GM23338 (cell line): Measurements from ENCODE around the gene CCDC92. TPM values are rescaled to one million over a fixed set of nuclear protein-coding genes. Genes with fewer than 3 reads are reported as not detected.

Source experiments
- ATAC-seq: fragments of 200-7000 bp; cut with Tn5 transposase; 3 replicates; pipeline ENCODE4 v1.9.1; 2020
- DNase-seq: peaks from one replicate; pipeline ENCODE4 v3.0.0-alpha.2; 2015; ENCODE audit warnings: low spot score
- H2AFZ ChIP-seq: fragments of 200-600 bp; sonication (generic); 2 replicates; pipeline ENCODE4 v1.8.0; 2016; ENCODE audit warnings: antibody characterized with exemption, mild to moderate bottlenecking, moderate library complexity
- H3F3A ChIP-seq: fragments of 200-600 bp; sonication (generic); replicated peaks from 2 replicates; pipeline ENCODE4 v1.8.0; 2017; ENCODE audit warnings: antibody characterized with exemption, mixed run types, low read depth
- H3K27ac ChIP-seq: fragments of 200-600 bp; sonication (generic); 2 replicates; pipeline ENCODE4 v1.6.1; 2016; ENCODE audit warnings: low read depth
- H3K27me3 ChIP-seq: fragments of 200-600 bp; sonication (generic); 2 replicates; pipeline ENCODE4 v1.8.0; 2016; ENCODE audit warnings: mild to moderate bottlenecking, mixed run types, moderate library complexity; ENCODE audit not compliant: insufficient read depth
- H3K36me3 ChIP-seq: fragments of 200-600 bp; sonication (generic); 2 replicates; pipeline ENCODE4 v1.8.0; 2016; ENCODE audit warnings: mild to moderate bottlenecking; ENCODE audit not compliant: insufficient read depth
- H3K4me1 ChIP-seq: fragments of 200-600 bp; sonication (generic); 2 replicates; pipeline ENCODE4 v1.8.0; 2016; ENCODE audit warnings: mild to moderate bottlenecking, moderate library complexity; ENCODE audit not compliant: insufficient read depth
- H3K4me2 ChIP-seq: fragments of 200-600 bp; sonication (generic); 2 replicates; pipeline ENCODE4 v1.7.1; 2017; ENCODE audit warnings: mixed run types
- H3K4me3 ChIP-seq: fragments of 200-600 bp; sonication (generic); 2 replicates; pipeline ENCODE4 v1.6.1; 2016; ENCODE audit warnings: mixed run types
- H3K79me2 ChIP-seq: fragments of 200-600 bp; sonication (generic); replicated peaks from 2 replicates; pipeline ENCODE4 v1.8.0; 2017; ENCODE audit warnings: mild to moderate bottlenecking; ENCODE audit not compliant: insufficient read depth
- H3K9me2 ChIP-seq: fragments of 200-600 bp; sonication (generic); 2 replicates; pipeline ENCODE4 v1.8.0; 2017; ENCODE audit not compliant: insufficient read depth
- H4K20me1 ChIP-seq: fragments of 200-600 bp; sonication (generic); replicated peaks from 2 replicates; pipeline ENCODE4 v1.8.0; 2017; ENCODE audit warnings: mild to moderate bottlenecking; ENCODE audit not compliant: insufficient read depth
- H3K27ac Mint-ChIP-seq: 2 replicates; pipeline ENCODE4 v1.8.0; 2020; ENCODE audit warnings: inconsistent platforms, mild to moderate bottlenecking, moderate library complexity, mixed read lengths
- H3K27me3 Mint-ChIP-seq: 3 replicates; pipeline ENCODE4 v1.8.0; 2022; ENCODE audit warnings: low read depth, mild to moderate bottlenecking, moderate library complexity, mixed read lengths, inconsistent platforms; ENCODE audit not compliant: insufficient read depth, poor library complexity
- H3K36me3 Mint-ChIP-seq: 3 replicates; pipeline ENCODE4 v1.8.0; 2021; ENCODE audit warnings: low read depth, mild to moderate bottlenecking, inconsistent platforms, moderate library complexity, mixed read lengths
- H3K4me1 Mint-ChIP-seq: 3 replicates; pipeline ENCODE4 v1.8.0; 2020; ENCODE audit warnings: mild to moderate bottlenecking, inconsistent platforms, mixed read lengths
- H3K4me3 Mint-ChIP-seq: 3 replicates; pipeline ENCODE4 v1.8.0; 2021; ENCODE audit warnings: moderate library complexity, mild to moderate bottlenecking, inconsistent platforms, mixed read lengths
- H3K9me3 Mint-ChIP-seq: 3 replicates; pipeline ENCODE4 v1.8.0; 2020; ENCODE audit warnings: moderate library complexity, mild to moderate bottlenecking, inconsistent platforms, mixed read lengths
- CREB1 ChIP-seq: fragments of 250-450 bp; sonication (Bioruptor Pico); IDR thresholded peaks from 2 replicates; pipeline ENCODE4 v1.5.0; 2020; ENCODE audit warnings: low read depth, mild to moderate bottlenecking, moderate library complexity
- CTCF ChIP-seq, 2 experiments: fragments of 200-600 bp in 1 of 2; sonication (generic) in 1 of 2; conservative IDR thresholded peaks; 2 replicates each; pipeline versions ENCODE4 v1.5.1 to v1.6.1; 2016 to 2017; ENCODE audit warnings: antibody characterized with exemption in 2 of 2, low read depth in 2 of 2, mild to moderate bottlenecking in 2 of 2, moderate library complexity in 1 of 2
- EZH2 ChIP-seq: fragments of 200-600 bp; sonication (generic); IDR thresholded peaks from one replicate; pipeline ENCODE4 v1.8.0; 2017; ENCODE audit warnings: antibody characterized with exemption, mild to moderate bottlenecking, low read depth; ENCODE audit not compliant: unreplicated experiment
- EZH2phosphoT487 ChIP-seq: fragments of 200-600 bp; sonication (generic); IDR thresholded peaks from one replicate; pipeline ENCODE4 v1.8.1; 2018; ENCODE audit warnings: antibody characterized with exemption; ENCODE audit not compliant: unreplicated experiment
- JUNB ChIP-seq: IDR thresholded peaks from one replicate; pipeline ENCODE4 v1.6.1; 2016; ENCODE audit warnings: antibody characterized with exemption; ENCODE audit not compliant: unreplicated experiment
- NANOG ChIP-seq: IDR thresholded peaks from 2 replicates; pipeline ENCODE4 v1.6.1; 2016; ENCODE audit warnings: antibody characterized with exemption, borderline replicate concordance
- POLR2AphosphoS5 ChIP-seq: IDR thresholded peaks from 2 replicates; pipeline ENCODE4 v1.6.1; 2016; ENCODE audit warnings: antibody characterized with exemption, low read depth
- STAT1 ChIP-seq: IDR thresholded peaks from one replicate; pipeline ENCODE4 v1.6.1; 2016; ENCODE audit warnings: antibody characterized with exemption; ENCODE audit not compliant: unreplicated experiment
- ZNF114 ChIP-seq: fragments of 250-450 bp; sonication (Bioruptor Pico); IDR thresholded peaks from 2 replicates; pipeline ENCODE4 v1.5.0; 2020; ENCODE audit warnings: mild to moderate bottlenecking, moderate library complexity
- ZNF331 ChIP-seq: fragments of 250-450 bp; sonication (Bioruptor Pico); IDR thresholded peaks from 2 replicates; pipeline ENCODE4 v1.5.0; 2020; ENCODE audit warnings: low read depth, mild to moderate bottlenecking, moderate library complexity
- polyA plus RNA-seq: library from polyadenylated mRNA; unstranded; fragments of >200 nt; fragmentation: Nextera tagmentation; extraction: Ambion mirVana; gene quantifications from 2 replicates; pipeline ENCODE4 v1.2.1, GENCODE V29; 2016
- total RNA-seq: library from RNA; depleted of rRNA; stranded (reverse); fragments of >200 nt; shearing (Covaris generic); gene quantifications from 2 replicates; pipeline ENCODE4 v1.2.3, GENCODE V29; 2014
- TF ChIP-seq, protein P1 (sequence below): fragments of 250-450 bp; sonication (Bioruptor Pico); IDR thresholded peaks from 2 replicates; pipeline ENCODE4 v1.5.0; 2020; ENCODE audit warnings: mild to moderate bottlenecking, moderate library complexity

The CCDC92 gene
- total and polyA plus RNA-seq, 2 experiments from 2014 or later, result 0.08 to 0.31 TPM

DNA sequence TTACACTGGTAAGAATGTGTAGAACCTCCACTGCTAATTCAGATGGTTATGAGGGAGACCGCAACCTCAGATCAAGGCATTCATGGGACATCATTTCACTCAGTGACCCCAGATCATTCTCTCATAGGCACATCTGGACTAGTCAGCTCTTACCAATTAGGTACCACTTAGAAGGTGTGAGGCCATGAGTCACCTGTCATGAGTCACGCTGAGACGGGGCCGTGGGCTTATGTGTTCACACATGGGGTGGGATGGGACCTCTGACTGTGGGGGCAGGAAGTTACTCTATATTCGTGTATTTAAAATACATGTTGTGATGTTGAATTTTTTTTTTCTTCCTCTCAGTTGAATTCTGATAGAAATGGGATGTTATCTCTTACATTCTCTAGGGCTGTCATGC, 55.9 kb downstream of the CCDC92 start:
- Histone ChIP-seq H3K4me1 (no peaks in the 10 kb centered on the region), H3K4me2 (no peak overlapping the region), H3K9me2 (no peaks in the 10 kb centered on the region), H3K4me3 (no peak overlapping the region), H3K27me3 (no peaks in the 10 kb centered on the region), H3K27ac (no peak overlapping the region), H4K20me1 (no peaks in the 10 kb centered on the region), H2AFZ (no peak overlapping the region), H3F3A (no peaks in the 10 kb centered on the region; the same call in 1 of the 2 replicates), H3K79me2 (no peaks in the 10 kb centered on the region), H3K36me3 (no peaks in the 10 kb centered on the region)
- H3K4me3 Mint-ChIP-seq, result no peak overlapping the region
- peaks cover 5% of the 10 kb centered on the region; the same call in 2 of the 3 replicates for H3K4me1 Mint-ChIP-seq
- ATAC-seq (no peak), DNase-seq (no peak)
- H3K36me3 Mint-ChIP-seq, result peaks cover 4% of the 10 kb centered on the region; the same call in 2 of the 3 replicates
- peaks cover 32% of the 10 kb centered on the region for H3K27me3 Mint-ChIP-seq
- TF ChIP-seq ZNF331 (no peak), JUNB (no peak), CTCF (conservative IDR thresholded peaks at IDR 0.05; ENCODE audit: low read depth in 2 of 2) (no peak), STAT1 (no peak), EZH2 (no peak)
- no peak overlapping the region for H3K27ac Mint-ChIP-seq
- peaks cover 5% of the 10 kb centered on the region; the same call in 2 of the 3 replicates for H3K9me3 Mint-ChIP-seq

GRCh38 chr12:123914726-123915333, 57.8 kb downstream of the CCDC92 start:
- DNase-seq, result peak; percentile 23
- H3K27me3 Mint-ChIP-seq, result peaks cover 42% of the 10 kb centered on the region
- no peak for TF ChIP-seq STAT1
- TF ChIP-seq EZH2, result no peak
- no peak for TF ChIP-seq ZNF114 (CRISPR knock-in tag)
- TF ChIP-seq JUNB, result no peak
- no peak for TF ChIP-seq CTCF (conservative IDR thresholded peaks at IDR 0.05; ENCODE audit: low read depth in 2 of 2)
- TF ChIP-seq, protein P1, sequence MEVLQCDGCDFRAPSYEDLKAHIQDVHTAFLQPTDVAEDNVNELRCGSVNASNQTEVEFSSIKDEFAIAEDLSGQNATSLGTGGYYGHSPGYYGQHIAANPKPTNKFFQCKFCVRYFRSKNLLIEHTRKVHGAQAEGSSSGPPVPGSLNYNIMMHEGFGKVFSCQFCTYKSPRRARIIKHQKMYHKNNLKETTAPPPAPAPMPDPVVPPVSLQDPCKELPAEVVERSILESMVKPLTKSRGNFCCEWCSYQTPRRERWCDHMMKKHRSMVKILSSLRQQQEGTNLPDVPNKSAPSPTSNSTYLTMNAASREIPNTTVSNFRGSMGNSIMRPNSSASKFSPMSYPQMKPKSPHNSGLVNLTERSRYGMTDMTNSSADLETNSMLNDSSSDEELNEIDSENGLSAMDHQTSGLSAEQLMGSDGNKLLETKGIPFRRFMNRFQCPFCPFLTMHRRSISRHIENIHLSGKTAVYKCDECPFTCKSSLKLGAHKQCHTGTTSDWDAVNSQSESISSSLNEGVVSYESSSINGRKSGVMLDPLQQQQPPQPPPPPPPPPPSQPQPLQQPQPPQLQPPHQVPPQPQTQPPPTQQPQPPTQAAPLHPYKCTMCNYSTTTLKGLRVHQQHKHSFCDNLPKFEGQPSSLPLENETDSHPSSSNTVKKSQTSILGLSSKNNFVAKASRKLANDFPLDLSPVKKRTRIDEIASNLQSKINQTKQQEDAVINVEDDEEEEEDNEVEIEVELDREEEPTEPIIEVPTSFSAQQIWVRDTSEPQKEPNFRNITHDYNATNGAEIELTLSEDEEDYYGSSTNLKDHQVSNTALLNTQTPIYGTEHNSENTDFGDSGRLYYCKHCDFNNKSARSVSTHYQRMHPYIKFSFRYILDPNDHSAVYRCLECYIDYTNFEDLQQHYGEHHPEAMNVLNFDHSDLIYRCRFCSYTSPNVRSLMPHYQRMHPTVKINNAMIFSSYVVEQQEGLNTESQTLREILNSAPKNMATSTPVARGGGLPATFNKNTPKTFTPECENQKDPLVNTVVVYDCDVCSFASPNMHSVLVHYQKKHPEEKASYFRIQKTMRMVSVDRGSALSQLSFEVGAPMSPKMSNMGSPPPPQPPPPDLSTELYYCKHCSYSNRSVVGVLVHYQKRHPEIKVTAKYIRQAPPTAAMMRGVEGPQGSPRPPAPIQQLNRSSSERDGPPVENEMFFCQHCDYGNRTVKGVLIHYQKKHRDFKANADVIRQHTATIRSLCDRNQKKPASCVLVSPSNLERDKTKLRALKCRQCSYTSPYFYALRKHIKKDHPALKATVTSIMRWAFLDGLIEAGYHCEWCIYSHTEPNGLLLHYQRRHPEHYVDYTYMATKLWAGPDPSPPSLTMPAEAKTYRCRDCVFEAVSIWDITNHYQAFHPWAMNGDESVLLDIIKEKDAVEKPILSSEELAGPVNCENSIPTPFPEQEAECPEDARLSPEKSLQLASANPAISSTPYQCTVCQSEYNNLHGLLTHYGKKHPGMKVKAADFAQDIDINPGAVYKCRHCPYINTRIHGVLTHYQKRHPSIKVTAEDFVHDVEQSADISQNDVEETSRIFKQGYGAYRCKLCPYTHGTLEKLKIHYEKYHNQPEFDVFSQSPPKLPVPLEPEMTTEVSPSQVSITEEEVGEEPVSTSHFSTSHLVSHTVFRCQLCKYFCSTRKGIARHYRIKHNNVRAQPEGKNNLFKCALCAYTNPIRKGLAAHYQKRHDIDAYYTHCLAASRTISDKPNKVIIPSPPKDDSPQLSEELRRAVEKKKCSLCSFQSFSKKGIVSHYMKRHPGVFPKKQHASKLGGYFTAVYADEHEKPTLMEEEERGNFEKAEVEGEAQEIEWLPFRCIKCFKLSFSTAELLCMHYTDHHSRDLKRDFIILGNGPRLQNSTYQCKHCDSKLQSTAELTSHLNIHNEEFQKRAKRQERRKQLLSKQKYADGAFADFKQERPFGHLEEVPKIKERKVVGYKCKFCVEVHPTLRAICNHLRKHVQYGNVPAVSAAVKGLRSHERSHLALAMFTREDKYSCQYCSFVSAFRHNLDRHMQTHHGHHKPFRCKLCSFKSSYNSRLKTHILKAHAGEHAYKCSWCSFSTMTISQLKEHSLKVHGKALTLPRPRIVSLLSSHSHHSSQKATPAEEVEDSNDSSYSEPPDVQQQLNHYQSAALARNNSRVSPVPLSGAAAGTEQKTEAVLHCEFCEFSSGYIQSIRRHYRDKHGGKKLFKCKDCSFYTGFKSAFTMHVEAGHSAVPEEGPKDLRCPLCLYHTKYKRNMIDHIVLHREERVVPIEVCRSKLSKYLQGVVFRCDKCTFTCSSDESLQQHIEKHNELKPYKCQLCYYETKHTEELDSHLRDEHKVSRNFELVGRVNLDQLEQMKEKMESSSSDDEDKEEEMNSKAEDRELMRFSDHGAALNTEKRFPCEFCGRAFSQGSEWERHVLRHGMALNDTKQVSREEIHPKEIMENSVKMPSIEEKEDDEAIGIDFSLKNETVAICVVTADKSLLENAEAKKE (CRISPR knock-in tag), result no peak
- no peak for TF ChIP-seq ZNF331
- TF ChIP-seq NANOG, result no peak
- TF ChIP-seq POLR2AphosphoS5, result no peak
- no peak for TF ChIP-seq EZH2phosphoT487
- TF ChIP-seq CREB1, result no peak

More at GRCh38 chr12:123914726-123915333, 57.8 kb downstream of the CCDC92 start:
- Histone ChIP-seq H3K79me2 (no peaks in the 10 kb centered on the region), H3K4me1 (no peaks in the 10 kb centered on the region), H3K27me3 (no peaks in the 10 kb centered on the region), H3K4me3 (no peak overlapping the region), H3K36me3 (no peaks in the 10 kb centered on the region), H3K4me2 (no peak overlapping the region), H3F3A (no peaks in the 10 kb centered on the region; the same call in 1 of the 2 replicates), H3K9me2 (no peaks in the 10 kb centered on the region), H4K20me1 (no peaks in the 10 kb centered on the region), H2AFZ (peak overlapping the region; percentile 78; the same call in 1 of the 2 replicates), H3K27ac (no peak overlapping the region)
- Mint-ChIP-seq H3K36me3 (peaks cover 10% of the 10 kb centered on the region), H3K27ac (no peak overlapping the region), H3K4me1 (peaks cover 5% of the 10 kb centered on the region; the same call in 2 of the 3 replicates), H3K9me3 (peaks cover 15% of the 10 kb centered on the region), H3K4me3 (no peak overlapping the region)
- peak; percentile 86 for ATAC-seq
